SK-N-MC (cell line): ENCODE data around the gene TPPP3.

Experiments
- EZH2 ChIP-seq: fragments of 200-600 bp; sonication (generic); IDR thresholded peaks from one replicate; pipeline ENCODE4 v1.6.1; 2017; ENCODE audit warnings: antibody characterized with exemption
- FOXP2 ChIP-seq: optimal IDR thresholded peaks from 2 replicates; pipeline ENCODE3; 2011; ENCODE audit warnings: mild to moderate bottlenecking, moderate library complexity; ENCODE audit not compliant: insufficient read depth; ENCODE audit errors: extremely low read length, control extremely low read depth
- POLR2AphosphoS5 ChIP-seq: IDR thresholded peaks from 2 replicates; pipeline ENCODE4 v1.6.1; 2012; ENCODE audit warnings: mild to moderate bottlenecking, low read depth, low read length, borderline replicate concordance

GRCh38 chr16:67357561-67357960 is 35.7 kb downstream of the TPPP3 start:
- no peak for TF ChIP-seq POLR2AphosphoS5
- TF ChIP-seq EZH2 = no peak
- TF ChIP-seq FOXP2 = no peak
